Activated naive CD8-positive, alpha-beta T cell (primary cell): ENCODE measurements around the gene KDM3A.

Source experiments
- H3K27ac Mint-ChIP-seq: one replicate; pipeline ENCODE4 v1.8.0; 2021; ENCODE audit warnings: mixed read lengths
- H3K27me3 Mint-ChIP-seq: one replicate; pipeline ENCODE4 v1.8.0; 2021; ENCODE audit warnings: mixed read lengths
- H3K36me3 Mint-ChIP-seq: one replicate; pipeline ENCODE4 v1.8.0; 2021; ENCODE audit warnings: mixed read lengths
- H3K4me1 Mint-ChIP-seq: one replicate; pipeline ENCODE4 v1.8.0; 2021; ENCODE audit warnings: low read depth, mixed read lengths
- H3K4me3 Mint-ChIP-seq: one replicate; pipeline ENCODE4 v1.8.0; 2021; ENCODE audit warnings: mild to moderate bottlenecking, mixed read lengths
- H3K9me3 Mint-ChIP-seq: one replicate; pipeline ENCODE4 v1.8.0; 2021; ENCODE audit warnings: low read depth, mixed read lengths

The KDM3A gene, protein sequence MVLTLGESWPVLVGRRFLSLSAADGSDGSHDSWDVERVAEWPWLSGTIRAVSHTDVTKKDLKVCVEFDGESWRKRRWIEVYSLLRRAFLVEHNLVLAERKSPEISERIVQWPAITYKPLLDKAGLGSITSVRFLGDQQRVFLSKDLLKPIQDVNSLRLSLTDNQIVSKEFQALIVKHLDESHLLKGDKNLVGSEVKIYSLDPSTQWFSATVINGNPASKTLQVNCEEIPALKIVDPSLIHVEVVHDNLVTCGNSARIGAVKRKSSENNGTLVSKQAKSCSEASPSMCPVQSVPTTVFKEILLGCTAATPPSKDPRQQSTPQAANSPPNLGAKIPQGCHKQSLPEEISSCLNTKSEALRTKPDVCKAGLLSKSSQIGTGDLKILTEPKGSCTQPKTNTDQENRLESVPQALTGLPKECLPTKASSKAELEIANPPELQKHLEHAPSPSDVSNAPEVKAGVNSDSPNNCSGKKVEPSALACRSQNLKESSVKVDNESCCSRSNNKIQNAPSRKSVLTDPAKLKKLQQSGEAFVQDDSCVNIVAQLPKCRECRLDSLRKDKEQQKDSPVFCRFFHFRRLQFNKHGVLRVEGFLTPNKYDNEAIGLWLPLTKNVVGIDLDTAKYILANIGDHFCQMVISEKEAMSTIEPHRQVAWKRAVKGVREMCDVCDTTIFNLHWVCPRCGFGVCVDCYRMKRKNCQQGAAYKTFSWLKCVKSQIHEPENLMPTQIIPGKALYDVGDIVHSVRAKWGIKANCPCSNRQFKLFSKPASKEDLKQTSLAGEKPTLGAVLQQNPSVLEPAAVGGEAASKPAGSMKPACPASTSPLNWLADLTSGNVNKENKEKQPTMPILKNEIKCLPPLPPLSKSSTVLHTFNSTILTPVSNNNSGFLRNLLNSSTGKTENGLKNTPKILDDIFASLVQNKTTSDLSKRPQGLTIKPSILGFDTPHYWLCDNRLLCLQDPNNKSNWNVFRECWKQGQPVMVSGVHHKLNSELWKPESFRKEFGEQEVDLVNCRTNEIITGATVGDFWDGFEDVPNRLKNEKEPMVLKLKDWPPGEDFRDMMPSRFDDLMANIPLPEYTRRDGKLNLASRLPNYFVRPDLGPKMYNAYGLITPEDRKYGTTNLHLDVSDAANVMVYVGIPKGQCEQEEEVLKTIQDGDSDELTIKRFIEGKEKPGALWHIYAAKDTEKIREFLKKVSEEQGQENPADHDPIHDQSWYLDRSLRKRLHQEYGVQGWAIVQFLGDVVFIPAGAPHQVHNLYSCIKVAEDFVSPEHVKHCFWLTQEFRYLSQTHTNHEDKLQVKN (N-terminal part only)

DNA sequence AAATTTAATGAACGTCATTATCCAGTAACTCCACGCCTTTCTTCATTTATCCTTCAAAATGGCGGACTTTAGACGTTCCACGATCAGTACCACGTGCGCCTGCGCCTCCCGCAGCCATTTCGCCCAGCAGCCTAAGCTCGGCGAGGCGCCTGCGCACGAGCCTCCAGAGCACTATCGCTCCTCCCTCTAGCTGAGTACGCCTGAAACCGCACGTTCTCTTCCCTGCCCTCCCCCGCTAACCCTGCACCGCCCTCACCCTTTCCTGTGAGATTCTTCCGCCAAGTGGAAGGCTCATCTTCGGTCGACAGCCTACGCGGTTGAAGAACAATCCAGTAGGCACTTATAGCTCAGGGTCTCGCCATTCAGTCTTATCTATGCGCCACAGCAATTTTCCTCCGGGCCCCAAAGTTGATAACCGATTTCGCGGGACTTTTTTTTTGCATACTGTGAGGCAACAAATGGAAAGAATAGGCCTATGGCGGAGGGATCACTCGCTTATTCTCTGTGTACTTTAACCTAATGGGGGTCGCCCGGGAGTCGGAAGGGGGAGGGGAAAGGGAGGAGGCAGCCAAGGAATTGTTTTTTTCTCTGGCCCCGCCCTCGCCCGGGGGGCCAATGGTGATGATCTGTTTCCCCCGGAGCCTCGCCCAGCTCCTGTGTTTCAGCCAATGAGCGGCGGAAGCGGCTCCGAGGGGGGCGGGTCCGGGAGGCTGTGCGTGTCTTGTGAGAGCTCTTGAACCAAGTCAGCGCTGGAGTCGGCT, at the start of gene KDM3A:
KDM3A (plus strand) TSS at position 741 of the 761 bp plus-strand sequence. CDS start 677 bp downstream, outside the sequence.
- Mint-ChIP-seq H3K4me1 (peaks cover 44% of the 10 kb centered on the region), H3K9me3 (peaks cover 23% of the 10 kb centered on the region), H3K27me3 (no peaks in the 10 kb centered on the region), H3K27ac (peak within 1 kb of the TSS; percentile 100), H3K36me3 (peaks cover 24% of the 10 kb centered on the region), H3K4me3 (peak within 1 kb of the TSS; percentile 93)

DNA sequence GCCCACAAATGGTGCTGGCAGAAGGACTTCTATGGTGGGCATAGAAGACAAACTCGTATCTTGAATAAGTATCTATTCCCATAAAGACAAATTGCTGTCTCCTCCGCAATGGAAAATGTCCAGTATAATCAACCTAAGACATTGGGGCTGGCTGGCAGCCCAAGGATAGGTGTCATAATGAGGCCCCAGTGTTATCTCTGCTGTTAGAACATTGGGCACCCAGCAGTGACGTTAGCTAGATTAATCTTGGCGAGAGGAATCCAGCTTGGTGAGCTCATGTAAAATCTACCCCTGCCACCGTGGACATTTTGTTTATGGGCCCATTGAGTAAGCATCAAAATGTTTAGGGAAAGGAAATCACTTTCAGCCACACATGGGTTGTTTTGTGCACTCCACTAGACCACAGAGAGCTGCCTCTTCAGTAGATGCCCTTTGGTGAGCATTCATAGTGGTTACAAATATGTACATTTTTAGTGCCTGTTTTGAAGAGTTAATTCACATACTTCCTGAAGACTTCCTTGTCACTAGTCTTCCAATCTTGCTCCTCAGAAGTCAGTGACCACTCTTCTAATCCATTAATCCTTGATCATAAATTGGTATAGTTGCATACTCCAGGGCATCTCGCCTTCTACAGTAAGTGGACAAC, 48.2 kb upstream of the KDM3A start:
- Mint-ChIP-seq H3K9me3 (no peaks in the 10 kb centered on the region), H3K4me3 (peak overlapping the region; percentile 52), H3K27ac (no peak overlapping the region), H3K36me3 (no peaks in the 10 kb centered on the region), H3K27me3 (peaks cover 2% of the 10 kb centered on the region), H3K4me1 (peaks cover 20% of the 10 kb centered on the region)

DNA sequence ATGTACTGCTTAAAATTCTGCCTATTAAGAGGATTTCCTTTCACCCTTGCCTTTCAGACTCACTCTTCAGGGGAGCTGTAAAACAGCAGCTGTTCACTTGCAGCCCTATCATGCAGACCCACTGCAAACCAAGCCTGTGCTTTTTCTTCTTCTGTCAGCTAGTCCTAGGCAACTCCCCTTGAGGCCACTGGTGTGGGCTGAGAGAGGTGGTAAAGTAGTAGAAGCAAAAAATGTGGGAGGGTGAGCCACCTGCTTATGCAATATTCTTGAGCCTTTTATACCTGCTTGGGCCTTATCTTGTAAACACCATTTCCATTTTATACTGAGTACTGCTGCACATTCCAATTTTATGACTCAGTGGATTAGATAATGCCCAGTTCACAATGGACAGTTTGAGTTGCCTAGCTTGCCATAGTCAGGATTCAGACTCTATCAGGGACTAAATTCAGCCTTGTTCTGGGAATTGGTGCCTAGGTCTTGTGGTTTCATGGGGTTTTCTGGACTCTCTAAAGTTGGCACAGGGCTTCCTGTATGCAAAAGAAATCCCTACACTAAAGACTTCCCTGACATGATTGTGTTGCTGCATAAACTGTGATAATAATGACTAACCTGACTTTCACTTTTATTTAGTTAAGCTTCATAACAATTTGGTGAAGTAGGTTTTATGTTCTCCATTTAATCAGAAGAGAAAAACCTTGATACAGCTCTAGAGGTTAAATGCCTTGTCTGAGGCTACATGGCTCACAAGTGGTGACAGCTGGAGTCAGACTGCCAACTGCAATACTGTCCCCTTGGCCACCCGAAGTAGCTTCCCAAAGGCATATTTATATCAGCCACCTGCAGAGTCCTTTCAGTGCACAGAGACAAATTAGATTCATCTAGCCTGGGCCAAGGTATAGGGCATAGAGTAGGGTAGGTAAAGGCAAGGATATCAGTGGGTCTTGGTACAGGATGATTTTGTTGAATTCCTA, 47.4 kb upstream of the KDM3A start:
- Mint-ChIP-seq H3K4me1 (peaks cover 20% of the 10 kb centered on the region), H3K27me3 (peaks cover 2% of the 10 kb centered on the region), H3K4me3 (peak overlapping the region; percentile 52), H3K27ac (no peak overlapping the region), H3K9me3 (no peaks in the 10 kb centered on the region), H3K36me3 (no peaks in the 10 kb centered on the region)

DNA sequence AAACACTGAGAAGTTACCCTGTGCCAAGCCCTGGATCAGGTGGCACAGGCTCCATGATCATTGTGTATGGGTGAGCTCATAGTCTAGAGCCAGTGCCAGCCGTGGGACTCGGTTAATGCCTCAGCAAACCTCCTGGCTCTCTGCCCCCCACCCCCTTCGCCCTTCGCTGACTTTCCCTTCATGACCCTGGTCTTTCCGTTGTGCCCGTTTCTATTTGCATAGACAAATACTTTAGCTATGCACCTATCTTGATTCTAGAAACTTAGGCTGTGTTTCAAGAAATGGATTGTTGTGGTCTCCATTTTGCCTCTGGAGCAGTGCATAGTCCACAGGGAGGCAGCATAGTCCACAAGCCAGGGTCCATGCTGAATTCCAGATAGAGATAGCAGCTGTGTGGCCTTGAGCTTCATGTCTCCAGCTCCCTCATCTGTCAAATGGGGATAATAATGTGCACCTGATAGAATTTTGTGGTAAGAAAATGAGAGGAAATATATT, 44.8 kb upstream of the KDM3A start:
- H3K27me3 Mint-ChIP-seq: peaks cover 5% of the 10 kb centered on the region
- no peaks in the 10 kb centered on the region for H3K9me3 Mint-ChIP-seq
- H3K4me3 Mint-ChIP-seq: no peak overlapping the region
- no peak overlapping the region for H3K27ac Mint-ChIP-seq
- H3K36me3 Mint-ChIP-seq: peaks cover 2% of the 10 kb centered on the region
- peaks cover 20% of the 10 kb centered on the region for H3K4me1 Mint-ChIP-seq

DNA sequence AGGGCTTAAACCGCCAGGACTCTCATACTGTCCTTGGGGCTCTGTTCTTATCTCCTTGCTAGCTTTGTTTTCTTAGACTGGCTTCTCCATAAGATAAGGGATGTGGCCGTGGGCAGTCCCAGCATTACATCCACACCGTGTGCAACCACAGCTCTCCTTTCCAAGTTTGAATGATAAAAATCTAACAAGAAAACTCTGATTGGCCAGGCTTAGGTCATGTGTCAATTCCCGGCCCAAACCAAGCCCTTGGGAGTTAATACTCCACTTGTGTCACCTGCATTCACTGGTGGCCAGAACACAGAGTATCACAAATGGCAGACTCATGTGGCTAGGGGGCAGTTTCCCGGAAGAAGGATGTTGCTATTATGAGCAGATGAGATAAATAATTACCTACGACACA, 43.2 kb upstream of the KDM3A start:
- Mint-ChIP-seq H3K27ac (no peak overlapping the region), H3K4me1 (peaks cover 16% of the 10 kb centered on the region), H3K27me3 (peaks cover 5% of the 10 kb centered on the region), H3K9me3 (no peaks in the 10 kb centered on the region), H3K4me3 (no peak overlapping the region), H3K36me3 (peaks cover 2% of the 10 kb centered on the region)

DNA sequence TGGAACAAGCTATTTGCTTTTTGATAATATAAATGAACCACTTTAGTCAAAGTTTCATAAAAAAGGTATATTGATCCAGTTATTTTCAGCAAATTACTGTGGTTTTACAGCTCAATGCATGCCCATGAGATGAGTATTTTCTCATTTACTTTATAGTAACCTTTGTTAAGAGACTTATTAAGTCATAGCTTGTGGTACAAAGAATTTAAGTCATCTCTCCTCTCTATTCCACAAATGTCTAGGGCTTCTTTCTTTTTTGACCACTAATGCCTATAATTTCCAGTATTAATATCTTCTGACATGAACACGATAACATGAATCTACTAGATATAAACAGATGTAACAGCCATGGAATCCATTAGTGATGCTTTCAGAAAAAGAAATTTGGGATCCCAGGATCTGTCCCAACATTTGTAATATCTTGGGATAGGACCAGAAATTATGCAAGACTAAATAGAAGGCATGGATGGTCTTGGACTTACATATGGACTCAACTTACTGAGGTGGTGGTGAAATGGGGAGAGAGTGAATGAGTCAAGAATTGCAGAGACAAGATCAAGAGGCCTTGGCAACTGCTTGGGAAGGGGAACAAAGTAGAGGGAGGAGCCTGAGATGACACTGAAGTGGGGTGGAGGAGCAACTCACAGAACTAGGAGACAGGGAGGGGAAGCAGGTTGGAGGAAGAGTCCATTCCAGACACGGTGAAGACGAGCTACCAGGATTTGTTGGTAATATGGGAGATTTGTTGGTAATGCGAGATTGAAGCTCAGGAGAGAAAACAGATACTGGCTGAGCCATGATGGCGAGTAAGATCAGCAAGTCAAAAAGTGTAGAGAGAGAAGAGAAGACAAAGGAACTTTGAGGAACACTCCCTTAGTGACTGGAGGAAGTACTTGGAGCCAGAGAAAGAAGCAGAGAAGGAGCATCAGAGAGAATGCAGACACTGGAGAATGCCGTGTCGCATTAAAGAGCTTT, 42.4 kb upstream of the KDM3A start:
- H3K4me1 Mint-ChIP-seq: peaks cover 8% of the 10 kb centered on the region
- peaks cover 5% of the 10 kb centered on the region for H3K27me3 Mint-ChIP-seq
- no peak overlapping the region for H3K4me3 Mint-ChIP-seq
- H3K9me3 Mint-ChIP-seq: no peaks in the 10 kb centered on the region
- H3K27ac Mint-ChIP-seq: no peak overlapping the region
- peaks cover 2% of the 10 kb centered on the region for H3K36me3 Mint-ChIP-seq

DNA sequence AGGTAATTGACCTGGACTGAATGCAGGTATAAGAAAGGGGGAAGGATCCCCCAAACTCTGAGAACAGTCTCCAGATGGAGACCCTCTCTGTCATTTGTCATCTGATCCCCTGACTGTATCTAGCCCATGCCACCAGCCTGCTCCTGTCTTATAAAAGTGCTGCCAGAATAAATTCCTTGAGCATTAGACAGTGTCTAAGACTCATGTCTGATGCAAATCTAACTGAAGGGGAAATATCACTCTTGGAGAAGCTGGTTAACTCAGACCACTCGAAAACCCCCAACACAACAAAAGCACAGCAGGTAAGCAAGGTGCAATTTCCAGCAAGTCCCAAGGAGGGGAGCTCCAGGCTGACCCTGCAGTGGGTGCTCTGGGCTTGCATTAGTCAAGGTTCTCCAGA, 40.9 kb upstream of the KDM3A start:
- Mint-ChIP-seq H3K4me1 (no peaks in the 10 kb centered on the region), H3K9me3 (no peaks in the 10 kb centered on the region), H3K36me3 (peaks cover 3% of the 10 kb centered on the region), H3K27ac (no peak overlapping the region), H3K4me3 (no peak overlapping the region), H3K27me3 (peaks cover 3% of the 10 kb centered on the region)

DNA sequence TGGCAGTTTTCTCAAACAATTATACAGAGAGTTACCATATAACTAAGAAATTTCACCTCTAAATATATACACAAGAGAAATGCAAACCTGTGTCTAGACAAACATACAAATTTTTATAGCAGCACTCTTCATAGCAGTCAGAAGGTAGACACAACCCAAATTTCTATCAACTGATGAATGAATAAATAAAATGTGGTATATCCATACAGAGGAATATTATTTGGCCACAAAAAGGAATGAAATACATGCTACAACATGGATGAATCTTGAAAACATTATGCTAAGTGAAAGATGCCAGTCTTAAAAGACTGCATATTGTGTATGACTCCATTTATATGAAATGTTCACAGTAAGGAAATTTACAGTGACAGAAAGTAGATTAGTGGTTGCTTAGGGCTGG, 30.6 kb upstream of the KDM3A start:
- Mint-ChIP-seq H3K36me3 (peaks cover 4% of the 10 kb centered on the region), H3K27ac (no peak overlapping the region), H3K4me3 (no peak overlapping the region), H3K4me1 (peaks cover 14% of the 10 kb centered on the region), H3K27me3 (peaks cover 11% of the 10 kb centered on the region), H3K9me3 (no peaks in the 10 kb centered on the region)

DNA sequence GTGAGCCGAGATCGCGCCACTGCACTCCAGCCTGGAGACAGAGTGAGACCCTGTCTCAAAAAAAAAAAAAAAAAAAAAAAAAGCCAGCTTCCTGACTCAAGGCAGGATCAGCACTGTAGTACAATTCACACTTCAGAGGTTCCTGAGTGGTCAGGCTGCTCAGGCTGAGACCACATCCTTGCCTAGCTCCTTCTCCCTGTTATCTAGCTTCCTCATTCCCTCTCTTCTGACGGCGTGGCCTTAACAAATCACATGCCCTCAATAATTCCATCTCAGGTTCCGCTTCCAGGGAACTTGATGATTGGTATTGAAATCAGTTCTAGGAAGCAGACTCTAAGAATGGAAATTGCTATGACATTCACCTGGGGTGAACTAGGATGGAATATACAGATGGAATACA, 29.8 kb upstream of the KDM3A start:
- no peak overlapping the region for H3K4me3 Mint-ChIP-seq
- peaks cover 13% of the 10 kb centered on the region for H3K27me3 Mint-ChIP-seq
- no peak overlapping the region for H3K27ac Mint-ChIP-seq
- H3K4me1 Mint-ChIP-seq: peaks cover 12% of the 10 kb centered on the region
- peaks cover 4% of the 10 kb centered on the region for H3K36me3 Mint-ChIP-seq
- no peaks in the 10 kb centered on the region for H3K9me3 Mint-ChIP-seq

DNA sequence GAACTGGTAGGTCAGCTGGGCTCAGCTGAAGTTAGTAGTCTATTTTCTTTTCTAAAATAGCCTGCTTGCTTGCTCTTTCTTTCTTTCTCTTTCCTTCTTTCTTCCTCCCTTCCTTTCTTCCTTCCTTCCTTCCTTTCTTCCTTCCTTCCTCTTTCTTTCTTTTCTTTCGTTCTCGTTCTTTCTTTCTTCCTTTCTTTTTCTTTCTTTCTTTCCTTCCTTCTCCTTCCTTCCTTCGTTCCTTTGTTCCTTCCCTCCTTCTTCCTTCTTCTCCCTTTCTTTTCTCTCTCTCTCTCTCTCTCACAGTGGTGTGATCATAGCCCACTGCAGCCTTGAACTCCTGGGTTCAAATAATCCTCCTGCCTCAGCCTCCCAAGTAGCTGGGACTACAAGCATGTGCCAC, 29.2 kb upstream of the KDM3A start:
- Mint-ChIP-seq H3K4me1 (peaks cover 12% of the 10 kb centered on the region), H3K27ac (no peak overlapping the region), H3K4me3 (no peak overlapping the region), H3K36me3 (peaks cover 4% of the 10 kb centered on the region), H3K9me3 (no peaks in the 10 kb centered on the region), H3K27me3 (peaks cover 13% of the 10 kb centered on the region)

DNA sequence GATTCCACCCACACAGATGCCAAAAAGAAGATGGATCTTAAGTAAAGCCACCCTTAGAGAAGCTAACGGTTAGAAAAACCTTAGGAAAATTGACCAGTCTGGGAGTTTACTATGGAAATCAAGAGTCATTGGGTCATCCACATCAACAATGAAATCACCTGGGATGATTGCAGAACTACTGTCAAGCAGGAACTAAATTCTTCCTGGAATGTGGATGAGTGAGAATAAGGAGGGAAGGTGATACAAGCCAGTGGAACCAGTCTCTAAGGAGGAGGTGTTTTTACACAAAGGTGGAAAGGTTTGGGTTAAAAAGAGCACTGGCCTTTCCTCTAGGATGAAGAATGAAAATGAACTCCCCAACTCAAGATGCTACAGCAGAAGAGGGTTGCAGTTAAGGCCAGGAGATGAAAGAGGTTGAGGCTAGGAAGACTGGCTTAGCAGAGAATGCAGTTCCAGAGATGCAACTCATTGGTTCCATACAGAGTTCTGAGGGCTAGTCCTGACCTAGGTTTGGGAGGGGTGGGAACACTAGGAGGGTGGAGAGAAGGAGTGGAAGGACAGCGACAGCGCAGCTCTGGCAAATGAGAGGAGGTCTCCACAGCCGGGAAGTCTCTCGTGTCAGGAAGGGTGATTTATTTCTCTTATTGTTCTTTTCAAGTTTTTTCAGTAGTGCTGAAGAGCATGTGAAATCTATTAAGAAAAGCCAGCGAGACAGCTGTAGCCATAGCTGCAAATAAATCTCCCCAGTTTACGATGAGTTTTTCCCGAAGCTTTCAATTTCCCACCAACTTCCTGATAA, 27.7 kb upstream of the KDM3A start:
- H3K9me3 Mint-ChIP-seq: no peaks in the 10 kb centered on the region
- peaks cover 3% of the 10 kb centered on the region for H3K4me1 Mint-ChIP-seq
- peaks cover 4% of the 10 kb centered on the region for H3K36me3 Mint-ChIP-seq
- peaks cover 13% of the 10 kb centered on the region for H3K27me3 Mint-ChIP-seq
- no peak overlapping the region for H3K4me3 Mint-ChIP-seq
- no peak overlapping the region for H3K27ac Mint-ChIP-seq
